Fibroblast of upper back skin (primary cell): Measurements from ENCODE around the gene PHYKPL.

Experiments
- DNase-seq: peaks from one replicate; pipeline ENCODE4 v3.0.0-alpha.2; 2013

PHYKPL gene

DNA sequence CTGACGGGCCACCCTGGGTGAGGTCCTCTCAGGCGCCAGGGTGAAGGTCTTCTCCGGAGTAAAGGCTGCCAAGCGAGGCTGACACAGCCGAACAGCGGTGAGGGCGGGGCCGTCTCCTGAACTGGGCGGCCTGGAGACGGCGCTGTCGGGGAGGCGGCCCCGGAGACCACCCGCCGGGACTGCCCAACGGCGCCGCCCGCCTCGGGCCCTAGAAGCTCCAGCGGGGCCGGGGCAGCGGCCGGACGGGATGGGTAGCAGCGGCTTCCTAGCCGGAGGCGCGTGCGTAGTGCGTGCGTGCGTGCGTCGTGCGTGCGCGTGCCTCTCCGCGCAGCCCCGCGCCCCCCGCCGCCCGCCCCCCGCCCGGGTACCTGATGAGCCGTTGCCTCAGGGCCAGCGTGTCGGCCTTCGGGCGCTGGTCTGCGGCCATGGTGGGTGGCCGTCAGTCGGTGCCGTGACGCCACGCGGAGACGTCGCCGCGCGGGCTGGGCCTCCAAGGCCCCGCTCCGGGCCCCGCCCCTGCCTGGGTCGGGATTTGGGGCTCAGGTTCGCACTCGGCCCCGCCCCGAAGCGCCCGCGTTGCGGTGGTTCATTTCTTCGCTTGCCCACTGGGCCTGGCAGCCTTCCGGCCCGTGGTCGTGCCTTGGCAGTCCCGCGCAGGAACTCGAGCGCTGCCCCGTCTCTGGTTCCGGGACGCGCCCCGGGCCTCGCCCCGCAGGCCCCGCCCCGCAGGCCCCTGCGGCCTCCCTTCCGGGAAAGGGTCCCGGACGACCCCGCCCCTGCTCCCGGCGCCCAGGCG lies at the start of gene PHYKPL:
Gene PHYKPL, minus strand, starts transcription at position 679 of the 796 bp plus-strand sequence. Its CDS starts 252 bp downstream, at position 427.
- peak; percentile 64 for DNase-seq

DNA sequence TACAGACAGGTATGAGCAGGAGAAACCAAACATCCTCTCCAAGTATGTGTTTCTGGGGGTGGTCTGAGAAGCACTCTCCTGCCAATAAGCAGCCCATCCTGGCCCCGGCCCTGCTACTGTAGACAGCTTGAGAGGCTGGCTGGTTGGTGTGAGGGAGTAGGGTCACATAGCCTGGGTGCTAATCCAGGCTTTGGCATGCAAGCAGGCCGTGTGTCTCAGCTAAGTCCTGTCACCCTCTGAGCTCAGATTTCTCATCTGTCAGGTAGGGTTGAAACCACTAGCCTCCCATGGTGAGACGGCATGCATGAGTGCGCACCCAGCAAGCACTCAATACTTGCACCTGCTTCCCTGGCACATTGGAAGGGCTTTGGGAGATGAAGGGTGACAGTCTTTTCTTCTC lies 49.8 kb upstream of the PHYKPL start:
- DNase-seq, result no peak

DNA sequence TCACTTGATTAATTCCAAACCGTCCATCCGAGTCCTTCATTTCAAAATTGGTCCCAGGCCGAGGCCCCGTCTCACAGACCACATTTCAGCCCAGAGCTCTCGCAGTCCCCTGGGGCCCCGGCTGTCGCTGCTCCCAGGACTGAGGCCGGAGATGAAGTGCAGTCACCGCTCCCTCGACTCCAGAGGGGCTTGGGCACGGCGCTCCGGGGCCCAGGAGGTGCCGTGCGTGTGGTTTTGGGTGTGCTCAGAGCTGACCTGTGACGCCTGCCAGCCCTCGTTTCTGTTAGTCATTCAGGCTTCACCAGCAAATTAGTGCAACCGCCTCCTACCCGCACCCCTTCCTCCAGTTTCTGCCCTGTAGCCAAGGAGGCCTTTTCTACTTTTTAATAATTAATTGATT lies 48.7 kb upstream of the PHYKPL start:
- no peak for DNase-seq

DNA sequence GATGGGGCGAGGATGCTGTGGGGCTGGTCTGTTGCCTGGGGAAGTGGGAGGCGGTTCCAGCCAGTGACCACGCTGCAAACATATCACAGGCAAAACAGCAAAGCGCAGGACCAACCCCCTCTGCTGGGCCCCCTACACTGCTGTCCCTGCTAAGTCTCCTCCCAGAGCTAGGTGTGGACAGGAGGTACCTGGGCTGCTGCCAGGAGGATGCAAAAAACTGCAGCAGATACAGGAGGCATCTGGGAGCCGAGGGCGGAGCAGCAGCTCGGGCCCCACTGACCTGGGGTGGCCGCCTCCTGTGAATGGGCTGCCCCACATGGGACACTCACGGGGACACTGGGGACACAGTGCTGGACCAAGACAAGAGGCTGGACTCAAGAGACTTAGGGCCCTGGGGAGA lies 48.0 kb upstream of the PHYKPL start:
- DNase-seq, result no peak

DNA sequence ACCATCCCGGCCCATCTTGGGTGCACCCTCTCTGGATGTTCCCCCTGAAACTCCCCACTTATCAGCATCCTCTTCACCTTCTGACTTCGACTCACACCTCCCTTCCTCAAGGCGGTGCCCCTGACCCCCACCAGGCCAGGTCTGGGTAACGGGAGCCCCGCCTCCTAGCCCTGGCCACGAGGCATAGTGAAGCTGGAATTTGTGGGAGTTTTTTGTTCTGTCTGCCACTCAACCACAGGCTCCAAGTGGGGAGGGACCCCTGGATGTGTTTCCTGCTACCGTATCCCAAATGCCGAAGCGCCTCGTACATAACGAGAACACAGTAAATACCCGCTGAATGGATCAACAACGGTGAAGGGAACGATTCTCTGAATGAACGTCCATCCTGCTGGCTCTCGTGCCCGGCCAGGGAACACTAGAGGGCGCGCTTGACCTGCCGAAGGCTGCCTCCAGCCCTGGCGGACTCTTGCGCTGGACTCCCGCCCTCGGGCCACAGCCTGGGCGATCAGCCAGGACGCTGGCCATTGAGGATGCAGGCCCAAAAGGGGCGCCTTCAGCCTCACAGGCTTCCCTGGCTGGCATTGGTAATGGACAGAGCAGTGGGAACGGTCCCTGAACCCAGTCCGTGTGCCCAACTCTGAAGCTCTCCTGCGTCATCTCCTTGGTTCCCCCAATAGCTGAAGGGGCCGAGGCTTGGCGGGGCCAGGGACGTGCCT lies 47.3 kb upstream of the PHYKPL start:
- peak; percentile 67 for DNase-seq

DNA sequence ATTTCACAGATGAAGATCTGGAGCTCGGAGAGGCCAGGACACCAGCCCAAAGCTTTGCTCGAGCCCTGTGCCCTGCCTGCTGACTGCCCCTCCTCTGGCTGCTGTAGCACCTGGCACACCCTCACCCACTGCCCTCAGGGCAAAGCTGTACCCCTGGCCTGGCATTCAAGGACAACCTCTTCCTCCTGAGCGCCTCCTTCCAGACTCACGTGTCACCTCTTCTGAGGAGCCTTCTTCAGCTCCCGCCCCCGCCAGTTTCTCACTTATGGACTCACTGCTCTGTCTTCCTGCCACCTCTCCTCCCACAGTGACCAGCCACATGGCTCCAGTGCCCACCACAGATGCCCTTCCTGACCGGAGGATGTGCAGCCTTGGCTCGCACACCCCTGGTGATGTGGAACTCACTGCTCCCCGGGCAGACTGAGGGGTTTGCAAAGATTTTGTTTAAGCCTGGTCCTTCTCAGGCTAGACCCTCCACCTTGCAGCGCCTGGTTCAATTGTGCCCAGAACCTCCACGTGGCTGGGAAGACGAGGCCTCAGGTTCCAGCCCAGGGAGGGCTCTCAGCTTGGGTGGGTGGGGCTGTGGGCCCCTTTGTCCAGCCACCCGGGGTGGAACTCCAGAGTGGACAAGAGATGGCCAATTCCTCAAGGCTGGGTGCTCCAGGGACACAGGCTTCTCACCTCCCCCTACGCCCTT lies 46.6 kb upstream of the PHYKPL start:
- DNase-seq, result no peak

DNA sequence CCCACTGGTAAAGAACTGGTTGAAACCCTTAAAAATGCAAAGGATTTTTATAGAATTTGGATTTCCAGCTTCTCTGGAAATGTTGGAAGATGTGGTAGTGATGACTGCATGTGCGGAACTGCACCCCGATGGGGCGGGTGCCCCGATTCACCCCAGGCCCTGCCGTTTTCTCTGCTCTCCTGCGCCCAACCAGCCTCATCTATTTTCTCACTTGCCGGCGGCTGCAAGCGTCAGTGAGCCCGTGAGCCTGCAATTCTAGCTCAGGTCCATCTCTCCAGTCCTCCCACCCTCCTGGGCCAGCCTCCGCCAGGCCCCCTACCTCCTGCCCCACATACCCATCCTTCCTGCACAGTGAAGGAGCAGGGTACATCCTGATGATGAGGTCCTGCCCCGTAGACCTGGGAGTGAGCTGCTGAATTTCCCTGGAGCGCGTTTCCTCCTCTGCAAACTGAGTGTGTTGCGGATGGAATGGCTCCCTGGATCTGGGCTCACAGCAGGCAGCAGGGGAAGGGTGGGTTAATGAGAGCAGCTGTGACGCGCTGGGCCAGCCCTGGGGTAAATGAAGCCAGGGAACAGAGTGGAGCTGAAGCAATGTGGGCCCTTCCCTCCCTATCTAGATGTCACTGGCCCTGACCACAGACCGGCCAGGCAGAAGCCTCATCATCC lies 45.9 kb upstream of the PHYKPL start:
- DNase-seq, result no peak

DNA sequence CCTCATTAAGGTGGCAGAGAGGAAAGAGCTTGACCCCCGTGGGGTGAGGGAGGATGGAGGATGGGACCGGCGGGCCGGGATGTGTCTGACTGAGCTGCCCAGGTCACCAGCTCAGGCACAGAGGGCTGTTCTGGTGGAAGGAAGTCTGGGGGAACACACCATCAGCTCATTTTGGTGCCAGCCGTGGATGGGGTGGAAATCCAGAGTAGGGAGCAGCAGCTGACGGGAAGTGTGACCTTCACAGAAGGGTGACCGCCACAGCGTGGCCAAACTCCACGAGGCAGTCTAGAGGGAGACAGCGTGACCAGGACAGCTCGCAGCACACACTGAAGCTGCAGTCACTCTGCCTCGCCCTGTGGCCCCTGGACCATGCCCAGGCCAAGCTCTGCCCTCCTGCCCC lies 45.3 kb upstream of the PHYKPL start:
- no peak for DNase-seq

DNA sequence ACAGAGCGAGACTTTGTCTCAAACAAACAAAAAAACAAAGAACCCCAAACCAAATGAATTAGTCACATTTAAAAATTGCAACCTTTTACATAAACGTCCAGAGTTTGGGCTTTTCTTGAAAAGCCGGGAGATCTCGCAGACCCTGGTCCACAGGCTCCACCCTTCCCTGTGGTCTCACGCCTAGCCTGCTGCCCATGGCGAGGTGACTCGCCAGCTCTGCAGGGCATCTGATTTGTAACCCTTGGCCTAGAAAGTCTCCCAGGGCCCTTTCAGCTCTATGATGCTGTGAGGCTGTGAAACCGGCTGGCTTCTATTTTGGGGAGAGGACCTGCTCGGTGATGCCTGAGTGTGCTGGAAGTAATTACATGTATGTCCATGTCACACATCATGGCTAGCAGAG lies 44.7 kb upstream of the PHYKPL start:
- no peak for DNase-seq

DNA sequence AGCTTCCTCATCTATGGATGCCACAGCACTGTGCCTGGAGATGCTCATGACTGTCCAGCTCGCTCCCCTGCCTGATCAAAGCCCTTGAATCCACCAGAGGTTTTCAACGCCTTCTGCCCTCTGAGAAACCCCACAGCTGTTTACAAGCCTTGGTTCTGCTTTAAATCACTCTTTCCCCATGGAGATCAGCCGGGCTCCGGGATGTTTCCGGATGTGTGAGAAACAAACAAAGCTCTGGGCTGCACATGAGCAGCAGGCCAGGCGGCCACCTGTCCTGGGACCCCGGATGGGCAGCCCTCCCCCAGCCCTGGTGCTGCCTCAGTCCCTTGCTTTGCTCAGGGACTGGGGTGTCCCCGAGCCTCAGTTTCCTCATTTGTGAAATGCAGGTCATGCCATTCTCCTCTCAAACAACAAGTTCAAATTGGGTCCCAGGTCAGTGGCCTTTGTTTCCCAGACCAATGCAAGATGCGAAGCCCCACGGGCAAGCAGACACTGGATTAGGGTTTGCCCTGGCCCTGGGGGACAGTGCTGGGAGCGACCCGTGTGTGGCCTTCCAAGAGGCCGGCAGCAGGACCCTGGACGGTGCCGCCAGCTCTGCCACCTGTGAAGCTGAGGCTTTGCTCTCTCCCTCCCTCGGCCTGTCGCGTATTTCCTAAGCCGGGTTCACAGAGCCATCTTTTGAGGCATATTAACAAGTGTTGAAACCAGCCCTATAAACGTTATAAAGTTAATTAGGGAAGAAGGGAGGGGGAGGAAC lies 42.4 kb upstream of the PHYKPL start:
- DNase-seq, result no peak

DNA sequence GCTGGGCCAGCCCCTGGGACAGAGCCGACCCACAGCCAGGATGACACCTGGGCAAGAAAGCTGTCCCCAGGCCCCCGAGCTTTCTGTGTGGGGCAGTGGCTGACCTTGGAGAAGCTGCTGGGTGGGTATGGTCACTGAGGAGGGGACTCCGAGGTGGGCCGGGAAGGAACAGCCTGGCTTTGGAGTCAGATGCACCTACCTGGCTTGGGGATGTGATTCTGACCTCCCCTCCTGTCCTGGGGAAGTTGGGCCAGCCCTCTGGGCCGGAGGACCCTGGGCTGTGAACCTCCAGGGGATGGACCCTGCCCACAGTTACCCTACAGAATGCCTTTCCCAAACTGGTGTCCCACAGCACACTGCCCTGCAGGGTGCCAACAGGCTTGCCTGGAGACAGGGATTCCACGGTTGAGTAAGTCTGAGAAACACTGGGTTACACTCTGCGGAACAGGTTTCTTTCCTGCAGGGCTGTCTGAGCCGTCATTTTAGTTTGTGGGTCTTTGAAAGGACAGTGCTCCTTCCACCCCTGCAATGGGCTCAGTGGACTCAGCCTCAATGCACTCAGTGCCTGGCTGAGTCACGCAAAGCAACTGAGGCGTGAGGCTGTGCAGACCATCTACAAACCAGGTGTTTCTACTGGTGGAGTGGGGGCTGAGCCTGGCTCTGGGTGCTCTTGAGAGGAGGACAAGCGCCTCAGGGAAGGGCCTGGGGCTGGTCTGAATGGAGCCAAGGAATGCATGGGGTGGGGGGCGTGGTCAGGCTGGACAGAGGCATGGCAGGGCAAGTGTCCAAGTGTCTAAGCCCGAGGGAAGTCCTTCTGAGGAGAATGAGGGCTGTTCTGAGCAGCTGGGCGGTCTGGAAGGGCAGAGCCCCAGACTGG lies 41.3 kb upstream of the PHYKPL start:
- no peak for DNase-seq

DNA sequence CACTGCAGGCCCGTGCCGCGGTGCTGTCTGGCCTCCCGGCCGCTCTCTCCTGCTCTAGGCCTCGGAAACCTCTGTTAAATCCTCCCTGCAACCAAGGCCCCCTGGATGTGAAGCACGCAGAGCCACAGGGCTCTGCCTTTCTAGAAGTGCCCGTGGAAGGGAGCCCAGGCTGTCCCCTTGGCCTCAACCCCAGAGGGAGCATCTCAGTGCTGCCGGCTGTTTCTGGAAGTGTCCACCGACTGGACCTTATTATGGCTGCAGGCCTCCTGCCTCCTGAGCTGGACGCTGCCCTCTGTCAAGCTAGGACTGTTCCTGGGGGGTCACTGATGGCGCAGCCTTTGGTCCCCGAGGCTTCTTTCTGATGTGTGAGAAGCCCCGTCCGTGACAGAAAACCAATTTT lies 40.4 kb upstream of the PHYKPL start:
- no peak for DNase-seq

DNA sequence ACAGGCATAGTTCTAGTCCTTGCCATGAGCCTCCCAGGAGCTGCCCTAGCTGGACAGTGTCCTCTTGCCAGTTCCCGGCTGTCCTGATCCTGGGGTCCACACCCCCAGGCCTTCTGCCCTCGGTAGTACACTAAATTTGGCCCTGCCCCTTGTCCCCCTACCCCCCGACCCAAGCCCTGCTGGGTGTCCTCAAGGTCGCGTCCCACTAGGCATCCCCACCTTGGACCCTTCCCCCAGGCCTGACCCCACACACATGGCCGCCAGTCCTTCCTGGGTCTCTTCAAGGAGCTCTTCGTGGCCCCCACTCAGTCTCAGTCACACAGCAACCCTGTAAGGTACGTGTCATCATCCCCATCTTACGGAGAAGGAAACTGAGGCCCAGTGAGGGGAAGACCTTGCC lies 40.0 kb upstream of the PHYKPL start:
- DNase-seq, result no peak

DNA sequence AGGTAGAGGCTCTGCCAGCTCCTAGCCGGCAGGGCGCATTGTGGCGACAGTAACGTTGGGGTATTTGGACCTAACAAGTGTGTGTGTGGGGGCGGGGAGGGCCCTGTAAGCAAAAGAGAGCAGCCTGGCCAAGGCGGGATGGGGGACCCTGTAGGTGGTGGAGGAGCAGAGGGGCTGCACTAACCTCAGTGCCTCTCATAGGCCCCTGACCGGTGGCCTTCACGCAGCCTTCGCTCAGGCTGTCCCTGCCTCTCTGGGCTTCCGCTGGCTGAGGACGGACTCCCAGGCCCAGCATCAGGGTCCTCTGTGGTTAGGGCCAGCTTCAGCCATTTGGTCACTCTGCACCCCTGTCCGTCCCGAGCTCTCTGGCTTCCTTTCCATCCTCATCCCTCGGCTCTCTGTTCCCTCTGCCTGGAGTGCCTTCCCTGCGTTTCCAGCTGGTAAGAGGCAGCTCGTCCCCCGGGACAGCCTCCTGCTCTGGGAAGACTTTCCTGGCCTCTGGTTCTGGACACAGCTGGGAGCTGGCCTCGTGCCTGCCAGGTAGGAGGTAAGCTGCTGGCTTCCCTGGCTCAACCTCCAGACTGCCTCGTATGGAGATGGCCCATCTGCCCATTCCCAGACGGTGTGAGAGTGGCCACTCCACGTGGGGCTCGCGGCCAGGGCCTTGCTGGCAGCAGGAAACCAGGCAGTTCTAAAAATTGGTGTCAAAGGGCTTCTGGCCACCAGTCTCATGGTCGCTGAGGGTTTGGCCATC lies 39.3 kb upstream of the PHYKPL start:
- DNase-seq, result no peak

DNA sequence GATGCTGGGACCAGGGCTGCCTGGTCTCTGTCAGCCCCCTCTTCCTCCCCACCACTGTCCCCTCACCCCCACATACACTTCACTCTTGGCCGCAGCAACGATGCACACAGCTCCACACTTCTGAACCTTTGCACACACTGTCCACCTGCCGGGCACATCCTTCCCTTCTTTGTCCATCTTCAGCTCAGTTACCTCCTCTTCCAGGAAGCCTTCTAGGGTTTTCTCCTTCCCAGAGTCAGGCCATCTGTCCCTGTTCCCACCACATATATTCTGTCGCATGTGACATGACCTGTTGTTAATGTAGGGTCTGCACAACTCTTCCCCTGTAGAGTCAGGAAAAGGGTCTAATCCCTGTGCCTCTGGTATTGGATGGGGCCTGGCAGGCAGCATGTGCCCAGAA lies 38.6 kb upstream of the PHYKPL start:
- no peak for DNase-seq

DNA sequence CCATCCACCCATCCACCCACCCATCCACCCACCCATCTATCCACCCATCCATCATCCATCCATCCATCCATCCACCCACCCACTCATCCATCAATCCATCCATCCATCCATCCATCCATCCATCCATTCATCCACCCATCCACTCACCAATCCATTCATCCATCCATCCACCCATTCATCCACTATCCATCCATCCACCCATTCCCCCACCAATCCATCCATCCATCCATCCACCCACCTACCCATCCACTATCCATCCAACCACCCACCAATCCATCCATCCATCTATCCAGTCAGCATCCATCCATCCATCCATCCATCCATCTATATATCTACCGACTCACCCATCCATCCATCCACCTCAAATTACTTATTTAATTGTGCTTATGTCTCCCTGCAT lies 36.9 kb upstream of the PHYKPL start:
- no peak for DNase-seq

DNA sequence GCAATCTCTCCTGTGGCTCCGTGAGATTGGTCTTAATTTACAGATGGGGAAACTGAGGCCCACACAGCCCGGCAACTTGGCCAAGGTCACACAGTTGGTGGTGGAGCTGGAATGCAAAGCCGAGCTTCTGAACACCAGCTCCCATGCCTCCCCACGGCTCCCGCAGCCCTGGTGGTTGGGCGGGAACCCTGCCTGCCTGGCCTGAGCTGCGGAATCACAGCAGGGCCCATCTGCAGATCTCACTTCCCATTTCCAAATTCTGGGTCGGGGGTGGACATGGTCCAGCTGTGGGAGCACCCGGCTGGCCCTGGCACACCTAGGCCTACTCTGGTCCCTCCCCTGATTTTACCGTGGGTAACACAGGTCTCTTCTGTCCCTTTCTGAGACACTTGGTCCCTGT lies 35.3 kb upstream of the PHYKPL start:
- DNase-seq, result no peak

DNA sequence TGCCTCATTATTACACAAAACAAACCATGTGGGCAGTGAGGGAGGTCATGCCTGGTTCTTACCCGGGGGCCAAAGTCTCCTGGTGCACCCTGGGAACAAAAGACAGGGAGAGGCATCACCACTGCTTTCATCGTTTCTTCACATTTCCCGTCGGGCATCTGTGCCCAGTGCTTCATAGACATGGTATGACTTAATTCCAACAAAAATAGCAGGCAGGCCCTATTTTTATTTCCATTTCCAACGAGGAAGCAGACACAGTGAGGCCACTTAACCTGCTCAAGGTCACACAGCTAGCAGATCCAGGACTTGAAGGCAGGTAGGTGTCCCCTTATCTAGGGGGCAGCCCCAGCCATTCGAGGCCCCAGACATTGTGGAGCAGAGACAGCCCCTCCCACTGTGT lies 34.6 kb upstream of the PHYKPL start:
- no peak for DNase-seq

DNA sequence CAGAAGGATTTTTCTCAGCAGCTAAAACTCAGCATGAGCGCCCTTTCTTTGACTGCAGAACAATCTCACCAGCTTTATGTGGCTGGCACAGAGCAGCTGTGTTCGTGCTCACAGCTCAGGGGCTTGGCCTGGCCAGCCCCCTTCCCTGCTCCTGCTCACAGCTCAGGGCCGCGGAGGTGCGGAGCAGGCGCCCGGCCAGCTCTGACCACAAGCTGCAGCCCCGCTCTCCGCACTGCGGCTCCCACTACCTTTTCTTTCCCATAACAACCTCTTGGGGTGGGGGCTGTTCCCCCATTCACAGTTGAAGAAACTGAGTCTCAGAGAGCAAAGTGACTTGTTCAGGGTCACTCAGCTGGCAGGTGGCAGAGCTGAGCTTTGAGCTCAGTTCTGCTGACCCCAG lies 34.0 kb upstream of the PHYKPL start:
- DNase-seq, result no peak

DNA sequence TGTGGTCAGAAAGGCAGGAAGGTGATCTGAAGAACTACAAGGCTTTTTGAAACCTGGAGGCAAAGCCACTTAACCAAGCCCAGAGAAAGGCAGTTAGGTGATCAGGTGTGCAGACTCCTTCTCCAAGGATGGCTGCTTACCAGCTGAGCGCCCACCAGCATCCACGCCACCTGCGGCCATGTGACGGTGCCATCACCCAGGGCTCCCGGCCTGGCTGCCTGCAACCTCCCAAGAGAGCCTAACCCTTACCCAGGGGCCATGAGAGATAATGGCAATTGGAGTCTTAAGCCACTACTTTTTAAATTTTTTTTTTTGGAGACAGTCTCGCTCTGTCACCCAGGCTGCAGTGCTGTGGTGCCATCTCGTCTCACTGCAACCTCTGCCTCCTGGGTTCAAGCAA lies 33.1 kb upstream of the PHYKPL start:
- no peak for DNase-seq

DNA sequence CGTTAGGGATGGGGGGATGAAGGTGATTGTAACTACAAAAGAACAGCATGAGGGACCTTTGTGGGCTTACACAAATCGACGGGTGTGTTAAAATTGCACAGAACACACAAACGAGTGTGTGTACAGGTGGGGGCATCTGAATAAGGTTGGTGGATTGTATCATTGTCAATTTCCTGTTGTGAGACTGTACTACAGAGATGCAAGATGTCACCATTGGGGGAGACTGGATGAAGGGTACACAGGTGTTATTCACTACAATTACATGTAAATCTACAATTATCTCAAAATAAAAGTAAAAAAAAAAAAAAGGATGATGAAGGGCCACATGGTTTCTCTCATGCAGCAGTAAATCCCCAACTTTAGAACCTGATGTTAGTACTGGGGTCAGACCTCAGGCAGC lies 31.4 kb upstream of the PHYKPL start:
- no peak for DNase-seq
